H1 (cell line): ENCODE results near the gene ATP2A3. TPM values are rescaled to one million over a fixed set of nuclear protein-coding genes. Genes with fewer than 3 reads are reported as not detected.

Experiments used
- CTCF ChIA-PET: fragments of 300-600 bp; sonication (Branson Sonifier 250); formaldehyde crosslinking; loops from one replicate; lab custom pipeline; 2021; ENCODE audit not compliant: partially characterized antibody; lab: Charles Lee
- POLR2A ChIA-PET: fragments of 300-600 bp; sonication (Branson Sonifier 250); formaldehyde crosslinking; loops from one replicate; lab custom pipeline; 2021; ENCODE audit warnings: inconsistent platforms; ENCODE audit not compliant: partially characterized antibody; lab: Charles Lee
- DNase-seq, 2 experiments: peaks; one replicate each; pipeline versions ENCODE4 v3.0.0 to v3.0.0-alpha.2; 2010 to 2022; ENCODE audit warnings: low spot score in 2 of 2, low read depth in 1 of 2, mixed read lengths in 1 of 2
- FAIRE-seq: peaks from 2 replicates; lab custom pipeline; 2011; peaks lifted over from hg19 to GRCh38; lab: Jason Lieb, UNC
- H2AFZ ChIP-seq: 2 replicates; pipeline ENCODE4 v1.8.1; 2012; ENCODE audit warnings: low read length, inconsistent platforms
- H2AK5ac ChIP-seq: 2 replicates; pipeline ENCODE4 v1.6.1; 2013; ENCODE audit warnings: low read depth, low read length
- H2BK120ac ChIP-seq: replicated peaks from 2 replicates; pipeline ENCODE3; 2013; ENCODE audit warnings: low read depth, low read length, inconsistent platforms
- H2BK12ac ChIP-seq: 2 replicates; pipeline ENCODE4 v1.6.1; 2013; ENCODE audit warnings: low read depth, low read length
- H2BK15ac ChIP-seq: 2 replicates; pipeline ENCODE4 v1.6.1; 2013; ENCODE audit warnings: low read length
- H2BK20ac ChIP-seq: 2 replicates; pipeline ENCODE4 v1.6.1; 2013; ENCODE audit warnings: low read length
- H2BK5ac ChIP-seq: 2 replicates; pipeline ENCODE4 v1.6.1; 2013; ENCODE audit warnings: low read depth, low read length
- H3K14ac ChIP-seq: 2 replicates; pipeline ENCODE4 v1.6.1; 2013; ENCODE audit warnings: inconsistent platforms; ENCODE audit not compliant: insufficient read length
- H3K18ac ChIP-seq: 2 replicates; pipeline ENCODE4 v1.6.1; 2013; ENCODE audit warnings: low read length; ENCODE audit errors: extremely low read depth
- H3K23ac ChIP-seq: 2 replicates; pipeline ENCODE4 v1.6.1; 2013; ENCODE audit warnings: inconsistent platforms; ENCODE audit not compliant: insufficient read length
- H3K23me2 ChIP-seq: 2 replicates; pipeline ENCODE4 v1.6.1; 2013; ENCODE audit warnings: low read depth, low read length
- H3K27ac ChIP-seq: 2 replicates; pipeline ENCODE4 v1.6.1; 2011; ENCODE audit warnings: low read depth, low read length, inconsistent platforms
- H3K27me3 ChIP-seq, 4 experiments: replicated peaks in 1 of 4; 1 replicate in 1 of 4; 2 replicates in 3 of 4; pipeline versions ENCODE4 v1.6.1 to v1.8.1; 2011 to 2013; ENCODE audit warnings: low read length in 3 of 4, mild to moderate bottlenecking in 3 of 4, inconsistent platforms in 2 of 4, mixed read lengths in 2 of 4, moderate library complexity in 1 of 4; ENCODE audit not compliant: control insufficient read depth in 3 of 4, insufficient read depth in 3 of 4; ENCODE audit errors: extremely low read depth in 1 of 4
- H3K36me3 ChIP-seq, 4 experiments: 2 replicates each; pipeline versions ENCODE4 v1.6.1 to v1.8.1; 2011 to 2013; ENCODE audit warnings: mild to moderate bottlenecking in 4 of 4, low read length in 3 of 4, moderate library complexity in 2 of 4, control low read depth in 1 of 4, inconsistent platforms in 1 of 4; ENCODE audit not compliant: insufficient read depth in 4 of 4, control insufficient read depth in 2 of 4
- H3K4ac ChIP-seq: replicated peaks from 2 replicates; pipeline ENCODE3; 2013; ENCODE audit warnings: low read length, low read depth, mixed read lengths, inconsistent platforms; ENCODE audit not compliant: insufficient read length
- H3K4me1 ChIP-seq, 4 experiments: replicated peaks in 1 of 4; 1 replicate in 1 of 4; 2 replicates in 3 of 4; pipeline versions ENCODE4 v1.6.1 to v1.8.1; 2011 to 2013; ENCODE audit warnings: low read length in 3 of 4, inconsistent platforms in 2 of 4, mixed read lengths in 1 of 4; ENCODE audit not compliant: insufficient read depth in 4 of 4, control insufficient read depth in 3 of 4
- H3K4me2 ChIP-seq, 2 experiments: 2 replicates each; pipeline versions ENCODE4 v1.6.1 to v1.8.1; 2011 to 2013; ENCODE audit warnings: low read depth in 2 of 2, low read length in 2 of 2, control low read depth in 1 of 2, inconsistent platforms in 1 of 2, mild to moderate bottlenecking in 1 of 2; ENCODE audit not compliant: insufficient read depth in 1 of 2
- H3K4me3 ChIP-seq, 4 experiments: fragments of 200-600, 300-600 bp in 1 of 4; sonication (generic), shearing (Covaris generic), sonication (Bioruptor Twin) in 1 of 4; 2 replicates each; pipeline versions ENCODE4 v1.5.1 to v1.8.1; 2011 to 2016; ENCODE audit warnings: low read length in 4 of 4, low read depth in 3 of 4, control low read depth in 2 of 4, inconsistent platforms in 2 of 4, mild to moderate bottlenecking in 2 of 4, mixed read lengths in 1 of 4, moderate library complexity in 1 of 4; ENCODE audit not compliant: insufficient read depth in 2 of 4; ENCODE audit errors: extremely low read depth in 1 of 4
- H3K56ac ChIP-seq: replicated peaks from 2 replicates; pipeline ENCODE3; 2013; ENCODE audit warnings: low read depth, mild to moderate bottlenecking, mixed read lengths, low read length, inconsistent platforms; ENCODE audit not compliant: insufficient read length
- H3K79me1 ChIP-seq: 2 replicates; pipeline ENCODE4 v1.6.1; 2013; ENCODE audit warnings: low read depth, low read length, control low read depth
- H3K79me2 ChIP-seq, 2 experiments: 2 replicates each; pipeline versions ENCODE4 v1.6.1 to v1.8.1; 2012 to 2013; ENCODE audit warnings: low read length in 2 of 2, mild to moderate bottlenecking in 2 of 2, inconsistent platforms in 1 of 2; ENCODE audit not compliant: insufficient read depth in 2 of 2, control insufficient read depth in 1 of 2
- H3K9ac ChIP-seq, 4 experiments: replicated peaks in 1 of 4; 1 replicate in 1 of 4; 2 replicates in 3 of 4; pipeline versions ENCODE4 v1.6.1 to v1.8.1; 2011 to 2013; ENCODE audit warnings: low read depth in 3 of 4, low read length in 3 of 4, control low read depth in 2 of 4, mild to moderate bottlenecking in 2 of 4, moderate library complexity in 2 of 4, inconsistent platforms in 1 of 4; ENCODE audit errors: extremely low read depth in 1 of 4
- H3K9me3 ChIP-seq, 2 experiments: 2 replicates each; pipeline versions ENCODE4 v1.6.1 to v1.8.1; 2012 to 2013; ENCODE audit warnings: mild to moderate bottlenecking in 2 of 2, moderate library complexity in 2 of 2, control low read depth in 1 of 2, inconsistent platforms in 1 of 2, low read depth in 1 of 2, low read length in 1 of 2, mixed read lengths in 1 of 2; ENCODE audit not compliant: insufficient read depth in 2 of 2
- H4K20me1 ChIP-seq, 2 experiments: replicated peaks in 1 of 2; 2 replicates each; pipeline versions ENCODE3 to v1.8.1; 2011 to 2013; ENCODE audit warnings: inconsistent platforms in 2 of 2, low read length in 2 of 2, mild to moderate bottlenecking in 1 of 2; ENCODE audit not compliant: insufficient read depth in 2 of 2, control insufficient read depth in 1 of 2
- H4K5ac ChIP-seq: 2 replicates; pipeline ENCODE4 v1.6.1; 2013; ENCODE audit warnings: low read length, low read depth, mixed read lengths, inconsistent platforms; ENCODE audit not compliant: insufficient read length
- H4K8ac ChIP-seq: 2 replicates; pipeline ENCODE4 v1.8.0; 2013; ENCODE audit warnings: mild to moderate bottlenecking, moderate library complexity, low read length, inconsistent platforms; ENCODE audit not compliant: insufficient read depth; ENCODE audit errors: extremely low read depth
- H4K91ac ChIP-seq: replicated peaks from 2 replicates; pipeline ENCODE3; 2013; ENCODE audit warnings: low read length, mixed read lengths, inconsistent platforms; ENCODE audit not compliant: insufficient read length
- CREB1 ChIP-seq: IDR thresholded peaks from 2 replicates; pipeline ENCODE4 v1.6.1; 2012; ENCODE audit warnings: inconsistent platforms
- WGBS, 2 experiments: shearing (Covaris generic) in 1 of 2; methylation state at CpG; one replicate each; pipeline versions ENCODE4 v1.1.6 to v1.1.7; 2013 to 2015; ENCODE audit warnings: low lambda C conversion rate in 2 of 2, mixed read lengths in 2 of 2, inconsistent platforms in 1 of 2, low coverage in 1 of 2, missing lambda C conversion rate in 1 of 2; ENCODE audit not compliant: insufficient replicate concordance in 2 of 2, insufficient coverage in 1 of 2, insufficient read length in 1 of 2; ENCODE audit errors: extremely low coverage in 1 of 2, missing lambda C conversion rate in 1 of 2; 5-methylcytosine and 5-hydroxymethylcytosine counted together
- polyA plus RNA-seq, 7 experiments: library from polyadenylated mRNA; depleted of rRNA in 3 of 7; stranded (reverse) in 5 of 7; unstranded in 2 of 7; fragments of >200 nt in 5 of 7; fragments of 200-250 nt in 2 of 7; gene quantifications; 1 replicate in 5 of 7; 2 replicates in 1 of 7; 4 replicates in 1 of 7; pipeline versions ENCODE4 v1.2.1 to v1.2.3, GENCODE V29; 2011 to 2013; ENCODE audit warnings: missing spikeins in 2 of 7, mixed read lengths in 2 of 7
- total RNA-seq: library from RNA; stranded (reverse); fragmentation: NEBNext Ultra II Directional; extraction: Animal tissue kit (Norgen Biotek cat#: 25700); gene quantifications from 2 replicates; pipeline ENCODE4 v1.2.1, GENCODE V29; 2021

ATP2A3 gene
- total and polyA plus RNA-seq, 2 of the 8 experiments (the other 6 are each of a cell fraction or from before 2014, with no cell fraction given): 18.4 to 32.5 TPM

GRCh38 chr17:3966720-3967363, 2.6 kb upstream of the ATP2A3 start:
- Histone ChIP-seq H3K36me3 (no peaks in the 10 kb centered on the region), H2BK15ac (no peak overlapping the region), H3K4me1 (peaks cover 3 to 13% (median 10%) of the 10 kb centered on the region in 4 experiments), H4K5ac (no peak overlapping the region), H3K79me1 (no peaks in the 10 kb centered on the region), H3K23ac (no peak overlapping the region), H2BK120ac (no peak overlapping the region), H3K27ac (no peak overlapping the region), H4K8ac (no peak overlapping the region), H3K23me2 (peaks cover 6% of the 10 kb centered on the region; the same call in 1 of the 2 replicates), H3K56ac (no peak overlapping the region), H3K9me3 (no peaks in the 10 kb centered on the region), H2AK5ac (no peak overlapping the region), H4K20me1 (peaks cover 0 to 8% of the 10 kb centered on the region in 2 experiments), H3K79me2 (no peaks in the 10 kb centered on the region), H3K18ac (no peak overlapping the region), H3K9ac (no peak overlapping the region; a peak in 1 of 7 replicates), H3K14ac (no peak overlapping the region), H3K4ac (no peak overlapping the region), H2BK20ac (peak overlapping the region; percentile 72; the same call in 1 of the 2 replicates), H4K91ac (no peak overlapping the region), H3K4me2 (no peak overlapping the region), H2BK5ac (no peak overlapping the region; the same call in 1 of the 2 replicates), H3K4me3 (no peak overlapping the region), H2BK12ac (no peak overlapping the region), H2AFZ (no peak overlapping the region), H3K27me3 (peaks cover 2 to 27% (median 15%) of the 10 kb centered on the region in 4 experiments; a peak in 6 of 7 replicates)
- CTCF ChIA-PET: interaction anchor here (0.6 to 2.5 kb wide), 6 partner anchors 18 to 59 kb away, joined by 3 to 8 read pairs (median 3); no protein-coding TSS in a partner anchor
- FAIRE-seq: no peak
- DNase-seq: no peak
- TF ChIP-seq CREB1: no peak
- POLR2A ChIA-PET: no interaction called here
- 92% methylated on average over 14 of the region's 14 CpGs; no CpG with 5 or more reads in 1 of the 2 experiments for WGBS, 2 experiments
